Right atrium auricular region (tissue), 2 donors: Measurements from ENCODE around the gene ZNF362. TPM values are rescaled to one million over a fixed set of nuclear protein-coding genes. Genes with fewer than 3 reads are reported as not detected.
A peak's percentile ranks its signal among the peaks of the same experiment; 100 is the strongest.

Experiments
- DNase-seq: peaks from one replicate; pipeline ENCODE4 v3.0.0-alpha.2; 2019; ENCODE audit warnings: low spot score
- H3K27ac ChIP-seq, 2 donors: fragments of 200-600 bp; sonication (generic); 1 replicate in 1 of 2; 2 replicates in 1 of 2; pipeline ENCODE4 v1.5.1; 2016 to 2019
- H3K27me3 ChIP-seq, 2 donors: fragments of 200-600 bp; sonication (generic); one replicate each; pipeline versions ENCODE4 v1.5.1 to v1.6.0; 2017 to 2019
- H3K36me3 ChIP-seq: fragments of 200-600 bp; sonication (generic); one replicate; pipeline ENCODE4 v1.5.1; 2016
- H3K4me1 ChIP-seq, 2 donors: fragments of 200-600 bp; sonication (generic); one replicate each; pipeline versions ENCODE4 v1.5.1 to v1.6.0; 2017 to 2019
- H3K4me3 ChIP-seq, 2 donors: fragments of 200-600 bp; sonication (generic); 1 replicate in 1 of 2; 2 replicates in 1 of 2; pipeline ENCODE4 v1.5.1; 2017 to 2019; ENCODE audit warnings: mild to moderate bottlenecking in 1 of 2, moderate library complexity in 1 of 2
- H3K9me3 ChIP-seq, 2 donors: fragments of 200-600 bp; sonication (generic); one replicate each; pipeline ENCODE4 v1.5.1; 2019
- CTCF ChIP-seq, 2 donors: fragments of 200-600 bp; sonication (generic); IDR thresholded peaks; one replicate each; pipeline ENCODE4 v1.5.1; 2019; ENCODE audit warnings: antibody characterized with exemption in 2 of 2
- total RNA-seq, 2 donors: library from RNA; depleted of rRNA; stranded (reverse); fragments of >200 nt; gene quantifications; one replicate each; pipeline ENCODE4 v1.1.0, GENCODE V29; 2016

Gene ZNF362
- total RNA-seq, 2 donors from 2014 or later, result 23.5 to 50.5 TPM

DNA sequence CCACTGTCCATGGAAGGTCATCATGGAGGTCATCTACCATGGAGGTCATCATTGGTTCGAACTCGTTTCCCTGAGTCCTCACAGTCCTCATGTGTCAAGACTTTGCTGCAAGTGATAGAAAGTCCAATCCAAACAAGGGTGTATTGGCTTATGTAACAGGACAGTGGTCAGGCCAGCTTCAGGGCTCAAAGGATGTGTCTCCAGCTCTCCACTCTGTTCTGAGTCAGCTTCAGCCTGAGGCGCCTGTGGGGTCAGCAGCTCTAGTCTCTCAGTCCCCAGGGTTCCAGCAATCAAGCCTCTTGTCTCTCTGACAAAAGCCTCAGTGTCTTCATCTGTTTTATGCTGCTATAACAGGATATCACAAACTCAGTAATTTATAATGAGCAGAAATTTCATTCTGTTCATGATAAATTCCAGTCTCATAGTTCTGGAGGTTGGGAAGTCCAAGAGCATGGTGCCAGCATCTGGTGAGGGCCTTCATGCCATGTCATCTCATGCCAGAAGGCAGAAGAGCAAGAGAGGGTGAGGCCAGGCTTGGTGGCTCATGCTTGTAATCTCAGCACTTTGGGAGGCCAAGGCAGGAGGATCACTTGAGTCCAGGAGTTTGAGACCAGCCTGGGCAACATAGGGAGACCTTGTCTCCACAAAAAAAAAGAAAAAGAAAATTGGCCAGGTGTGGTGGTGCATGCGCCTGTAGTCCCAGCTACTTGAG lies 45.1 kb downstream of the ZNF362 start:
- Histone ChIP-seq H3K9me3 (no peaks in the 10 kb centered on the region), H3K4me1 (peaks cover 0 to 23% of the 10 kb centered on the region in 2 donors), H3K27me3 (no peaks in the 10 kb centered on the region), H3K27ac (peak overlapping the region; percentile 49 to 51), H3K36me3 (peaks cover 11% of the 10 kb centered on the region), H3K4me3 (no peak overlapping the region)
- TF ChIP-seq CTCF (IDR thresholded peaks at IDR 0.05), result no peak
- DNase-seq, result no peak

- no peak for DNase-seq
- H3K27me3 ChIP-seq, result no peaks in the 10 kb centered on the region
- peaks cover 0 to 32% of the 10 kb centered on the region in 2 donors for H3K4me1 ChIP-seq
- H3K9me3 ChIP-seq, result no peaks in the 10 kb centered on the region
- no peak for TF ChIP-seq CTCF (IDR thresholded peaks at IDR 0.05)
- H3K4me3 ChIP-seq, result no peak overlapping the region
- no peak overlapping the region for H3K27ac ChIP-seq
- H3K36me3 ChIP-seq, result peaks cover 11% of the 10 kb centered on the region
These were observed 46.0 kb downstream of the ZNF362 start for GRCh38 chr1:33302325-33302724.

DNA sequence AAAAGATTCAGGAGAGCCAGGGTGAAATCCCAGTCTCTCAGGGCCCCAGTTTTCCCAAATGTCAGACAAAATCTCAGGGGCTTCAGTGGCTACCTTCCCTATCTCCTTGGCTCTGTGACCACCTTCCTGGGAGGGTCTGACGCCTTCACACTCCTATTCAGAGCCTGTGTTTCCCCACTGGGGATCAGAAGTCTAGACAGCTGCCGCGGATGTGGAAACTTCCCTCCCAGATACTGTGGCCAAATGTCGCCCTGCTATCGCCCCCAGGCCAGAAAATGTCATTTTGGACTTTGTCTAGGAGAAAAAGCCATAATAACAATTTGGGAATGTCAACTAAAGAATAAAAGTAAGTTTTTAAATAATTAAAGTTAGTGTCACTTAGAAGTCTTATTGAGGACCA lies 48.7 kb downstream of the ZNF362 start:
- no peak for DNase-seq
- no peaks in the 10 kb centered on the region for H3K27me3 ChIP-seq
- no peak for TF ChIP-seq CTCF (IDR thresholded peaks at IDR 0.05)
- no peaks in the 10 kb centered on the region for H3K36me3 ChIP-seq
- no peak overlapping the region for H3K27ac ChIP-seq
- no peaks in the 10 kb centered on the region for H3K9me3 ChIP-seq
- H3K4me3 ChIP-seq, result no peak overlapping the region
- peaks cover 0 to 26% of the 10 kb centered on the region in 2 donors for H3K4me1 ChIP-seq

DNA sequence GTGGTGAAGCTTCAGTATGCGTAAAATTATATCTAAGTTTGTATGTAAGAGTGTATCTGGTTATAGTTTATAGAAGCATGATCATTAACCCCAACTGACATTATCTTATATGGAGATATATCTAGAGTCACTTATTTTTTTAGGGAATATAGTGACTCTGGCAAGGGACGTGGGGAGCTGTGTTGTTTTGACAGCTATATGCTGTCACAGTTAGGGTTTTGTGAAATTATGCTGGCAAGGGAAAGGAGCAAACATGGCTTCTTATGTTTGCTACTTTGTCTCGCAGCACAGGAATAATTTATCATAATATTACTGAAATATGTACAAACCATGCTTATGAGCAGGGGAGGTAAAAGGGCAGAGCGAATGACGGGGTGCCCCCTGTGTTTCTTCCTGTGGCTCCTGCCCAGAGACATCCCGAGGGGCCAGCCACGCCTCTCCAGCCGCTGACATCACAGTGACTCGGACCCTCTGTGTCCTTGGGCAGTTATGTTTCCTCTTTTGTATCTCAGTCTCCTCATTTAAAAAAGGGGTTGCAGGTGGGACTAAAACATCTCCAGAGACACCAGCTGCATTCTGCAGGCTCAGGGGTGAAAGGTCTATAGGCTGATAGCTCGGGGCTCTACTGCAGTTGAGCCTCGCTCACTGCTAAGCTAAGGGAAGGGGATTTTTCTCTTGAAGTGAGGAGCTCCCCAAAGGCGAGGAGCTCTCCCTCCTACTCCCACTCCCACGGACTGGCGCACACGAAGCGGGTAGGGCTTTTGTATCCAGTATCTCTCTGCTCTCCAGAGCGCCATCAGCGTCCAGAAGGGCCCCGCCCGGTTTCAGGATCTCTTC lies 49.7 kb downstream of the ZNF362 start:
- DNase-seq, result no peak
- H3K9me3 ChIP-seq, result no peaks in the 10 kb centered on the region
- H3K27ac ChIP-seq, result no peak overlapping the region
- no peaks in the 10 kb centered on the region for H3K36me3 ChIP-seq
- no peaks in the 10 kb centered on the region for H3K27me3 ChIP-seq
- peak overlapping the region in 1 of 2 donors; percentile 37 for H3K4me3 ChIP-seq
- H3K4me1 ChIP-seq, result peaks cover 0 to 18% of the 10 kb centered on the region in 2 donors
- TF ChIP-seq CTCF (IDR thresholded peaks at IDR 0.05), result no peak

DNA sequence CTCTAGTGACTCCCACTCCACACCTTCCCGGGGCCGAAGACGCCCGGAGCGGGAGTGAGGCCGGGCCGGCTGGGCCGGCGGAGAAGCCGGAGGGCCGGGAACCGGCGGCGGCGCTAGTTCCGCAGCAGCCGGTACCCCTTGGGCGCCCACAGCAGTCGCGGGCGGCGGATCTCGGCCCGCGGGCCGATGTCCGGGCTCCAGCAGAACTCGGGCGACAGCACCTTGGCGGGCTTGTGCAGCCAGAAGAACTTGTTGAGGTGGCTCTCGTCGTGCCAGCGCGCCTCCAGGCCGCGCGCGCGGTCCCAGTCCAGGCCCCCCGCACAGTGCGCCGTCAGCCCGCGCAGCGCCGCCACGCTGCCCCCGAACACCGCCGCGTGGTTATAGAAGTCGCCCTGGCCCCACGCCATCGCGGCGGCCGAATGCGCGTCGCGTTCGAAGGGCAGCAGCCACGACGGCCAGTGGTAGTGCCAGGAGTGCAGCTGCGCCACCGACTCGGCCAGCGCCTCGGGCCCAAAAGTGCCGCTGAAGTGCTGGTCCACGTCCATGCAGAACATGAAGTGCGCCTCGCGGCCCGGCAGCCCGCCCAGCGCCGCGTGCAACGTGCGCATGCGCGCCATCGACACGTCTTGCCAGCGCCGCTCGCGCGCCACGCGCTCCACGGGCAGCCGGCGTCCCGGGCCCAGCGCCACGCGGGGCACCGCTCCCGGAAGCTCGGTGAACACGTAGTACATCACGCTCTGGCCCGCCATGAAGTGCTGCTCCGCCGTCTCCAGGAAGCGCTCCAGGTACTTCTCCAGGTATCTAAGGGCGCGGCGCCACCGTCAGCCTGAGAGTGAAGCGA lies 50.6 kb downstream of the ZNF362 start:
- Histone ChIP-seq H3K4me3 (peak overlapping the region in 1 of 2 donors; percentile 37), H3K27me3 (no peaks in the 10 kb centered on the region), H3K4me1 (peaks cover 0 to 13% of the 10 kb centered on the region in 2 donors), H3K36me3 (no peaks in the 10 kb centered on the region), H3K9me3 (no peaks in the 10 kb centered on the region), H3K27ac (no peak overlapping the region)
- no peak for DNase-seq
- TF ChIP-seq CTCF (IDR thresholded peaks at IDR 0.05), result peak in 1 of 2 donors; percentile 15
